Astrocyte of the spinal cord (primary cell): ENCODE data around the gene C1orf174.

ENCODE experiments used
- DNase-seq: peaks from one replicate; pipeline ENCODE4 v3.0.0; 2011; ENCODE audit warnings: low read depth, low spot score
- H3K4me3 ChIP-seq: 2 replicates; pipeline ENCODE4 v1.5.1; 2011; ENCODE audit warnings: low read depth, mild to moderate bottlenecking, low read length, moderate library complexity
- in situ Hi-C: cut with HindIII; loops from 2 replicates; pipeline ENCODE4 v1.10.0; 2017; ENCODE audit warnings: low sequenced_read_pairs
- TF ChIP-seq, protein P1 (sequence below): IDR thresholded peaks from 2 replicates; pipeline ENCODE4 v1.5.1; 2012; ENCODE audit warnings: low read depth, mild to moderate bottlenecking, low read length, inconsistent platforms

C1orf174 gene

GRCh38 chr1:3883194-3883925, 16.7 kb downstream of the C1orf174 start:
- TF ChIP-seq, protein P1, sequence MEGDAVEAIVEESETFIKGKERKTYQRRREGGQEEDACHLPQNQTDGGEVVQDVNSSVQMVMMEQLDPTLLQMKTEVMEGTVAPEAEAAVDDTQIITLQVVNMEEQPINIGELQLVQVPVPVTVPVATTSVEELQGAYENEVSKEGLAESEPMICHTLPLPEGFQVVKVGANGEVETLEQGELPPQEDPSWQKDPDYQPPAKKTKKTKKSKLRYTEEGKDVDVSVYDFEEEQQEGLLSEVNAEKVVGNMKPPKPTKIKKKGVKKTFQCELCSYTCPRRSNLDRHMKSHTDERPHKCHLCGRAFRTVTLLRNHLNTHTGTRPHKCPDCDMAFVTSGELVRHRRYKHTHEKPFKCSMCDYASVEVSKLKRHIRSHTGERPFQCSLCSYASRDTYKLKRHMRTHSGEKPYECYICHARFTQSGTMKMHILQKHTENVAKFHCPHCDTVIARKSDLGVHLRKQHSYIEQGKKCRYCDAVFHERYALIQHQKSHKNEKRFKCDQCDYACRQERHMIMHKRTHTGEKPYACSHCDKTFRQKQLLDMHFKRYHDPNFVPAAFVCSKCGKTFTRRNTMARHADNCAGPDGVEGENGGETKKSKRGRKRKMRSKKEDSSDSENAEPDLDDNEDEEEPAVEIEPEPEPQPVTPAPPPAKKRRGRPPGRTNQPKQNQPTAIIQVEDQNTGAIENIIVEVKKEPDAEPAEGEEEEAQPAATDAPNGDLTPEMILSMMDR, result no peak
- in situ Hi-C loops, result no loop called here
- no peak overlapping the region for H3K4me3 ChIP-seq
- DNase-seq, result no peak

GRCh38 chr1:3881193-3881480, 18.9 kb downstream of the C1orf174 start:
- in situ Hi-C loops, result no loop called here
- no peak for DNase-seq
- TF ChIP-seq, protein P1, result no peak
- H3K4me3 ChIP-seq, result no peak overlapping the region

DNA sequence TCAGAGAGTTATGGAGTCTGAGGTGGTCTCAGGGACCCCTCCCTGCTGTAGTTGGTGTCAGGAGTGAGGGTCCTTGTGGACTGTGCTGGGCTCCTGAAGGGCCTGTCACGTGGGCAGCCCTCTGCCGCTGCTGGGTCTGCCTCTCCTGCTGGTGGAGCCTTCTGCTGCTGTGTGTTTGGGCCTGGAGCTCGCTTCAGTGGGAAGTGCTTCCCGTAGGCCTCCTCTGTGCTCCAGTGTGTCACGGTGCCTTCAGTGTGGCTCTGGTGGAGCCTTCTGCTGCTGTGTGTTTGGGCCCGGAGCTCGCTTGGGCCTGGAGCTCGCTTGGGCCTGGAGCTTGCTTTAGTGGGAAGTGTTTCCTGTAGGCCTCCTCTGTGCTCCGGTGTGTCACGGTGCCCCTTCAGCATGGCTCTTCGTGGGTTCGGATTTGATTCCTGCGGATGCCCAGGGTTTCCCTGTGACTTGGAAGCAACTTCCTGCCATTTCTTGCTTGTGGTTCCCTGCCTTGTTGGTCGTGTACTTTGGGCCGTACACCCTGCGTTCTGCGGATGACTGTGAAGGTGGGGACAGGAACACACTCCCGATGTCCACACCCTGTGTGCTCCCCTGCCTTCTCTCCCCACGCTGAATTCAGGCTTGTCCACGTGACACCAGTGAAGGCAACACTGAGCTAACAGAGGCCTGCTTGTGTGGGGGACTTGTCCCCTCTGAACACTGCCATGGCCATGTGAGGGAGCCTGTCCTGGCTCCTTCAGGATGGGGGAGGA, 19.5 kb downstream of the C1orf174 start:
- TF ChIP-seq, protein P1, result no peak
- no peak for DNase-seq

GRCh38 chr1:3879787-3880428, 20.2 kb downstream of the C1orf174 start:
- in situ Hi-C loops, result no loop called here
- no peak for DNase-seq
- no peak overlapping the region for H3K4me3 ChIP-seq
- TF ChIP-seq, protein P1, result no peak

More for the DNA sequence above, 19.5 kb downstream of the C1orf174 start:
- H3K4me3 ChIP-seq, result no peak overlapping the region
- in situ Hi-C loops, result no loop called here

GRCh38 chr1:3879099-3879498, 21.0 kb downstream of the C1orf174 start:
- in situ Hi-C loops, result no loop called here

DNA sequence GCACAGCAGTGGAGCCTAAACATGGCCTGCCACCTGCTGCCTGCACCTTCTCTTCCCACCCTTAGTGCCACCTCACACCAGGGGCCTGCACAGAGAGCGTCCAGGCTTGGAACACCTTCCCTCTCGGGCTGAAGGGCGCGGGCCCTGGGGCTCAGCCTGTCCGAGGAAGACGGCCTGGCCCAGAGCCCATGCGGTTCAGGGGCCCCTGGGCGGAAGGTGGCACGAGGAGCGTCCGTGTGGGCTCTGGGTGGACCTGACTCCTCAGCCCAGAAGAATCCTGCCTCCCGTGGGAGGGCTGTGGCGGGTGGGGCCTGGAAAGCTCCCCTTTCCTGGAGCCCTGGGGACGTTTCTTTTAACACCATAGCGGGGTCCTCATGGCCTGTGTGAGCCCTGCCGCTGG, 23.4 kb downstream of the C1orf174 start:
- in situ Hi-C loops, result no loop called here
- H3K4me3 ChIP-seq, result no peak overlapping the region
- TF ChIP-seq, protein P1, result no peak
- no peak for DNase-seq

More at GRCh38 chr1:3879099-3879498, 21.0 kb downstream of the C1orf174 start:
- H3K4me3 ChIP-seq, result no peak overlapping the region
- no peak for DNase-seq
- TF ChIP-seq, protein P1, result no peak
